ENCODE measurements around the gene RNF20. TPM values are rescaled to one million over a fixed set of nuclear protein-coding genes. Genes with fewer than 3 reads are reported as not detected.
"Not testable (repeated sequence)": the region's sequence is repeated elsewhere in the genome, so short reads cannot be mapped to it uniquely, and the experiment has no call there.

Gene RNF20
- total RNA-seq, 1 experiment from 2014 or later, result 37.6 TPM

- TF ChIP-seq CEBPB (IDR thresholded peaks at IDR 0.05; ENCODE audit: low read depth) (no peak), ZBTB33 (IDR thresholded peaks at IDR 0.05; ENCODE audit: extremely low read depth, insufficient replicate concordance, low read length) (no peak)
Measured at GRCh38 chr9:101516655-101517054, 17.0 kb upstream of the RNF20 start (continued).

GRCh38 chr9:101518489-101518888, 15.2 kb upstream of the RNF20 start:
- H3K9me3 ChIP-seq (ENCODE audit: control insufficient read depth in 1 of 2, insufficient read depth in 1 of 2, low read depth in 1 of 2, low read length in 2 of 2); intact Hi-C loops (cut with micrococcal nuclease); H4K20me1 ChIP-seq (ENCODE audit: insufficient read depth); H3K4me3 ChIP-seq (replicated peaks in 1 of 2; ENCODE audit: low read depth in 1 of 2, low read length in 2 of 2); H3K27me3 ChIP-seq (ENCODE audit: insufficient read depth, low read length); DNase-seq (ENCODE audit: low read depth, low spot score); ATAC-seq; H3K4me2 ChIP-seq (ENCODE audit: low read length); H3K9ac ChIP-seq (ENCODE audit: low read length); CTCF ChIA-PET; H3K79me2 ChIP-seq (ENCODE audit: insufficient read depth, low read length); POLR2A ChIA-PET; H3K36me3 ChIP-seq (ENCODE audit: control insufficient read depth in 1 of 2, insufficient read depth in 2 of 2, low read length in 2 of 2); H3K9me2 ChIP-seq (ENCODE audit: insufficient read depth); BruUV-seq (replicated peaks); RAD21 ChIA-PET (ENCODE audit: low non-redundant PET in 1 of 2, low total read pairs in 2 of 2, uncharacterized antibody in 2 of 2, unreplicated experiment in 2 of 2); H2AFZ ChIP-seq (ENCODE audit: low read depth, low read length, poor library complexity, severe bottlenecking); H3K4me1 ChIP-seq (ENCODE audit: control insufficient read depth in 1 of 2, insufficient read depth in 2 of 2, low read length in 2 of 2); H3K27ac ChIP-seq (ENCODE audit: low read depth, low read length): not testable (repeated sequence)

- RAD21 ChIA-PET (ENCODE audit: low non-redundant PET in 1 of 2, low total read pairs in 2 of 2, uncharacterized antibody in 2 of 2, unreplicated experiment in 2 of 2), result no interaction called here
- Histone ChIP-seq H3K4me1 (ENCODE audit: control insufficient read depth in 1 of 2, insufficient read depth in 2 of 2, low read length in 2 of 2) (no peaks in the 10 kb centered on the region), H3K9ac (ENCODE audit: low read length) (no peak overlapping the region), H3K9me2 (ENCODE audit: insufficient read depth) (no peaks in the 10 kb centered on the region), H3K27me3 (ENCODE audit: insufficient read depth, low read length) (no peaks in the 10 kb centered on the region), H3K36me3 (ENCODE audit: control insufficient read depth in 1 of 2, insufficient read depth in 2 of 2, low read length in 2 of 2) (no peaks in the 10 kb centered on the region), H3K27ac (ENCODE audit: low read depth, low read length) (no peak overlapping the region), H3K4me2 (ENCODE audit: low read length) (no peak overlapping the region), H2AFZ (ENCODE audit: low read depth, low read length, poor library complexity, severe bottlenecking) (no peak overlapping the region), H3K9me3 (ENCODE audit: control insufficient read depth in 1 of 2, insufficient read depth in 1 of 2, low read depth in 1 of 2, low read length in 2 of 2) (no peaks in the 10 kb centered on the region), H4K20me1 (ENCODE audit: insufficient read depth) (no peaks in the 10 kb centered on the region), H3K4me3 (replicated peaks in 1 of 2; ENCODE audit: low read depth in 1 of 2, low read length in 2 of 2) (no peak overlapping the region), H3K79me2 (ENCODE audit: insufficient read depth, low read length) (no peaks in the 10 kb centered on the region)
- DNase-seq (ENCODE audit: low read depth, low spot score), result no peak
- CTCF ChIA-PET, result interaction anchor here (1.8 kb wide), 1 partner anchor 66 kb away, joined by 8 read pairs; no protein-coding TSS in a partner anchor
- no peak for ATAC-seq
- intact Hi-C loops (cut with micrococcal nuclease), result no loop called here
- POLR2A ChIA-PET, result no interaction called here
- no TSS peak for BruUV-seq (replicated peaks)
- TF ChIP-seq YY1 (IDR thresholded peaks at IDR 0.05; ENCODE audit: extremely low read depth, insufficient replicate concordance, low read depth, low read length) (no peak), JUND (IDR thresholded peaks at IDR 0.05) (no peak), POLR2AphosphoS5 (IDR thresholded peaks at IDR 0.05; ENCODE audit: low read depth, low read length) (no peak), ZNF274 (IDR thresholded peaks at IDR 0.05; ENCODE audit: low read depth, low read length) (no peak), EZH2 (IDR thresholded peaks at IDR 0.05) (no peak), TCF7L2 (IDR thresholded peaks at IDR 0.05; ENCODE audit: borderline replicate concordance, extremely low read depth, insufficient read depth, insufficient read length) (no peak), ATF3 (IDR thresholded peaks at IDR 0.05) (no peak), POLR2A (IDR thresholded peaks at IDR 0.05; ENCODE audit: borderline replicate concordance, extremely low read depth, insufficient read depth, insufficient read length) (no peak), MAX (IDR thresholded peaks at IDR 0.05) (no peak), CTCF (IDR thresholded peaks at IDR 0.05 in 2 of 3, conservative IDR thresholded peaks at IDR 0.05 in 1 of 3; ENCODE audit: borderline replicate concordance in 1 of 3, insufficient read depth in 1 of 3, low read depth in 2 of 3, low read length in 2 of 3) (no peak)
Measured at GRCh38 chr9:101524371-101524770, 9.3 kb upstream of the RNF20 start.
